Measurements from ENCODE around the gene DOCK2. TPM values are rescaled to one million over a fixed set of nuclear protein-coding genes. Genes with fewer than 3 reads are reported as not detected.

DOCK2 gene
- total and polyA plus RNA-seq, 2 donors (not counting 3 experiments of a cell fraction or from before 2014, with no cell fraction given) = 0.62 to 4.8 TPM

GRCh38 chr5:169988206-169988605 is 351.1 kb downstream of the DOCK2 start:
- CTCF ChIA-PET = interaction anchor here (0.8 to 5.0 kb wide), 6 partner anchors 8 to 347 kb away, joined by 3 to 38 read pairs (median 6); partner anchors contain the start of gene INSYN2B
- no peaks in the 10 kb centered on the region for H3K9me3 ChIP-seq (replicated peaks; ENCODE audit: control insufficient read depth, insufficient read depth, low read length)
- no peak for TF ChIP-seq GATA2 (IDR thresholded peaks at IDR 0.05; ENCODE audit: insufficient read depth, insufficient read length, low read depth, low read length)
- no peak for TF ChIP-seq FOS (IDR thresholded peaks at IDR 0.05; ENCODE audit: borderline replicate concordance, insufficient read depth, low read length)
- no peak for TF ChIP-seq JUN (IDR thresholded peaks at IDR 0.05; ENCODE audit: borderline replicate concordance, insufficient read depth, insufficient read length, low read depth)
- TF ChIP-seq EZH2 (IDR thresholded peaks at IDR 0.05; ENCODE audit: borderline replicate concordance, low read depth, low read length, severe bottlenecking) = no peak
- H3K79me2 ChIP-seq (ENCODE audit: control insufficient read depth, insufficient read depth, low read length) = no peaks in the 10 kb centered on the region
- dilution Hi-C loops (cut with MboI; ENCODE audit: extremely low pct_ligation_motif_present, low sequenced_read_pairs) (no loop called here), intact Hi-C loops (cut with micrococcal nuclease) (loop anchor here (2.0 to 5.0 kb wide), 3 partner anchors 64 to 231 kb away; no protein-coding TSS in a partner anchor)
- peak overlapping the region; percentile 85 for H3K27ac ChIP-seq (ENCODE audit: insufficient read depth, low read depth, low read length)
- DNase-seq (ENCODE audit: low read depth, low spot score) (no peak), FAIRE-seq (no peak)
- H3K27me3 ChIP-seq (ENCODE audit: control insufficient read depth in 2 of 2, insufficient read depth in 2 of 2, low read length in 2 of 2) = no peaks in the 10 kb centered on the region
- H3K4me2 ChIP-seq (ENCODE audit: insufficient read depth, low read length) = peak overlapping the region; percentile 59
- no peaks in the 10 kb centered on the region for H3K36me3 ChIP-seq (ENCODE audit: control insufficient read depth in 2 of 2, extremely low read depth in 1 of 2, insufficient read depth in 2 of 2, low read length in 2 of 2)
- no peaks in the 10 kb centered on the region for H4K20me1 ChIP-seq (replicated peaks; ENCODE audit: control insufficient read depth, extremely low read depth, insufficient read depth, low read length)
- H3K9me1 ChIP-seq (replicated peaks; ENCODE audit: control insufficient read depth, extremely low read depth, insufficient read depth, low read length) = no peaks in the 10 kb centered on the region
- no peak overlapping the region for H2AFZ ChIP-seq (ENCODE audit: low read depth, low read length)
- no peak overlapping the region for H3K9ac ChIP-seq (replicated peaks; ENCODE audit: extremely low read depth, insufficient read depth, low read length)
- POLR2A ChIA-PET = interaction anchor here (0.7 kb wide), 1 partner anchor 17 kb away, joined by 3 read pairs; no protein-coding TSS in a partner anchor
- peaks cover 26% of the 10 kb centered on the region for H3K4me1 ChIP-seq (ENCODE audit: control insufficient read depth, extremely low read depth, insufficient read depth, low read length)
- no peak overlapping the region for H3K4me3 ChIP-seq (replicated peaks in 1 of 3; ENCODE audit: insufficient read depth in 1 of 3, low read depth in 1 of 3, low read length in 3 of 3)
- BruUV-seq (replicated peaks) = no TSS peak

- no peaks in the 10 kb centered on the region for H3K9me1 ChIP-seq (replicated peaks; ENCODE audit: control insufficient read depth, extremely low read depth, insufficient read depth, low read length)
- intact Hi-C loops (cut with micrococcal nuclease) (loop anchor here (2.0 to 5.0 kb wide), 3 partner anchors 63 to 230 kb away; no protein-coding TSS in a partner anchor), dilution Hi-C loops (cut with MboI; ENCODE audit: extremely low pct_ligation_motif_present, low sequenced_read_pairs) (no loop called here)
- no peaks in the 10 kb centered on the region for H3K27me3 ChIP-seq (ENCODE audit: control insufficient read depth in 2 of 2, insufficient read depth in 2 of 2, low read length in 2 of 2)
- TF ChIP-seq FOS (IDR thresholded peaks at IDR 0.05; ENCODE audit: borderline replicate concordance, insufficient read depth, low read length) (peak; percentile 95), EZH2 (IDR thresholded peaks at IDR 0.05; ENCODE audit: borderline replicate concordance, low read depth, low read length, severe bottlenecking) (no peak), POLR2A (IDR thresholded peaks at IDR 0.05; ENCODE audit: low read depth, low read length) (no peak), MYC (IDR thresholded peaks at IDR 0.05; ENCODE audit: low read depth, low read length) (no peak), POLR2AphosphoS5 (IDR thresholded peaks at IDR 0.05; ENCODE audit: insufficient read depth, low read depth, low read length) (peak; percentile 48), JUN (IDR thresholded peaks at IDR 0.05; ENCODE audit: borderline replicate concordance, insufficient read depth, insufficient read length, low read depth) (peak; percentile 62), GATA2 (IDR thresholded peaks at IDR 0.05; ENCODE audit: insufficient read depth, insufficient read length, low read depth, low read length) (peak; percentile 73), CTCF (IDR thresholded peaks at IDR 0.05; ENCODE audit: extremely low read depth in 1 of 2, insufficient read depth in 1 of 2, low read depth in 1 of 2, low read length in 2 of 2) (no peak), MAX (IDR thresholded peaks at IDR 0.05; ENCODE audit: insufficient read depth, insufficient read length) (no peak)
- peak overlapping the region; percentile 65 for H3K4me2 ChIP-seq (ENCODE audit: insufficient read depth, low read length)
- no peaks in the 10 kb centered on the region for H4K20me1 ChIP-seq (replicated peaks; ENCODE audit: control insufficient read depth, extremely low read depth, insufficient read depth, low read length)
- no peaks in the 10 kb centered on the region for H3K79me2 ChIP-seq (ENCODE audit: control insufficient read depth, insufficient read depth, low read length)
- H3K9ac ChIP-seq (replicated peaks; ENCODE audit: extremely low read depth, insufficient read depth, low read length) = peak overlapping the region; percentile 66
- FAIRE-seq (no peak), DNase-seq (ENCODE audit: low read depth, low spot score) (peak; percentile 75)
- H3K9me3 ChIP-seq (replicated peaks; ENCODE audit: control insufficient read depth, insufficient read depth, low read length) = no peaks in the 10 kb centered on the region
- H3K36me3 ChIP-seq (ENCODE audit: control insufficient read depth in 2 of 2, extremely low read depth in 1 of 2, insufficient read depth in 2 of 2, low read length in 2 of 2) = no peaks in the 10 kb centered on the region
- CTCF ChIA-PET = interaction anchor here (0.8 to 5.0 kb wide), 7 partner anchors 9 to 287 kb away, joined by 3 to 38 read pairs (median 4); partner anchors contain the start of gene INSYN2B
- H3K27ac ChIP-seq (ENCODE audit: insufficient read depth, low read depth, low read length) = peak overlapping the region; percentile 95
- no TSS peak for BruUV-seq (replicated peaks)
- POLR2A ChIA-PET = no interaction called here
- peaks cover 26% of the 10 kb centered on the region for H3K4me1 ChIP-seq (ENCODE audit: control insufficient read depth, extremely low read depth, insufficient read depth, low read length)
- no peak overlapping the region for H2AFZ ChIP-seq (ENCODE audit: low read depth, low read length)
- no peak overlapping the region for H3K4me3 ChIP-seq (replicated peaks in 1 of 3; ENCODE audit: insufficient read depth in 1 of 3, low read depth in 1 of 3, low read length in 3 of 3)
These were observed 351.9 kb downstream of the DOCK2 start for GRCh38 chr5:169988947-169989346.
